Mucosa of rectum (tissue), 2 donors: ENCODE data around the gene SCGB1C2.

Experiments used
- H3K27ac ChIP-seq, 2 donors: one replicate each; pipeline ENCODE4 v1.7.0; 2013; ENCODE audit warnings: inconsistent platforms in 2 of 2, low read depth in 2 of 2, low read length in 2 of 2
- H3K27me3 ChIP-seq, 2 donors: one replicate each; pipeline ENCODE4 v1.7.0; 2013; ENCODE audit warnings: low read length in 2 of 2; ENCODE audit not compliant: control insufficient read depth in 2 of 2, insufficient read depth in 2 of 2
- H3K36me3 ChIP-seq, 2 donors: one replicate each; pipeline ENCODE4 v1.7.0; 2013; ENCODE audit warnings: low read length in 2 of 2; ENCODE audit not compliant: control insufficient read depth in 2 of 2, insufficient read depth in 2 of 2
- H3K4me1 ChIP-seq, 2 donors: one replicate each; pipeline ENCODE4 v1.7.0; 2013; ENCODE audit warnings: low read length in 2 of 2, mild to moderate bottlenecking in 1 of 2; ENCODE audit not compliant: control insufficient read depth in 2 of 2, insufficient read depth in 2 of 2
- H3K4me3 ChIP-seq, 2 donors: one replicate each; pipeline ENCODE4 v1.7.0; 2013; ENCODE audit warnings: low read length in 2 of 2
- H3K9ac ChIP-seq, 2 donors: one replicate each; pipeline ENCODE4 v1.7.0; 2013; ENCODE audit warnings: low read length in 2 of 2, low read depth in 1 of 2, mild to moderate bottlenecking in 1 of 2
- H3K9me3 ChIP-seq, 2 donors: one replicate each; pipeline ENCODE4 v1.7.0; 2013; ENCODE audit warnings: low read length in 2 of 2; ENCODE audit not compliant: control insufficient read depth in 2 of 2
- donor health status: healthy.
- donor health status: Normal muscosa, but diverticular disease.

SCGB1C2 gene

GRCh38 chr17:149231-149630 lies 11.9 kb downstream of the SCGB1C2 start:
- no peaks in the 10 kb centered on the region for H3K27me3 ChIP-seq
- no peaks in the 10 kb centered on the region for H3K36me3 ChIP-seq
- H3K4me3 ChIP-seq, result no peak overlapping the region
- no peaks in the 10 kb centered on the region for H3K9me3 ChIP-seq
- no peak overlapping the region for H3K27ac ChIP-seq
- no peak overlapping the region for H3K9ac ChIP-seq
- H3K4me1 ChIP-seq, result no peaks in the 10 kb centered on the region

GRCh38 chr17:149897-150584 lies 12.7 kb downstream of the SCGB1C2 start:
- Histone ChIP-seq H3K9me3 (no peaks in the 10 kb centered on the region), H3K9ac (no peak overlapping the region), H3K27me3 (no peaks in the 10 kb centered on the region), H3K4me1 (no peaks in the 10 kb centered on the region), H3K36me3 (no peaks in the 10 kb centered on the region), H3K27ac (no peak overlapping the region), H3K4me3 (no peak overlapping the region)

GRCh38 chr17:151004-151403 lies 13.6 kb downstream of the SCGB1C2 start:
- Histone ChIP-seq H3K9me3 (no peaks in the 10 kb centered on the region), H3K9ac (no peak overlapping the region), H3K27ac (no peak overlapping the region), H3K36me3 (no peaks in the 10 kb centered on the region), H3K27me3 (no peaks in the 10 kb centered on the region), H3K4me3 (no peak overlapping the region), H3K4me1 (no peaks in the 10 kb centered on the region)

GRCh38 chr17:151886-152859 lies 14.8 kb downstream of the SCGB1C2 start:
- no peaks in the 10 kb centered on the region for H3K4me1 ChIP-seq
- H3K4me3 ChIP-seq, result no peak overlapping the region
- no peaks in the 10 kb centered on the region for H3K9me3 ChIP-seq
- H3K36me3 ChIP-seq, result no peaks in the 10 kb centered on the region
- no peak overlapping the region for H3K9ac ChIP-seq
- H3K27ac ChIP-seq, result no peak overlapping the region
- H3K27me3 ChIP-seq, result no peaks in the 10 kb centered on the region

GRCh38 chr17:152860-153420 lies 15.6 kb downstream of the SCGB1C2 start:
- Histone ChIP-seq H3K36me3 (no peaks in the 10 kb centered on the region), H3K4me3 (no peak overlapping the region), H3K27me3 (no peaks in the 10 kb centered on the region), H3K9me3 (no peaks in the 10 kb centered on the region), H3K4me1 (no peaks in the 10 kb centered on the region), H3K9ac (no peak overlapping the region), H3K27ac (no peak overlapping the region)

- H3K36me3 ChIP-seq, result no peaks in the 10 kb centered on the region
- no peak overlapping the region for H3K4me3 ChIP-seq
- H3K4me1 ChIP-seq, result no peaks in the 10 kb centered on the region
- H3K9ac ChIP-seq, result no peak overlapping the region
- H3K27ac ChIP-seq, result no peak overlapping the region
- no peaks in the 10 kb centered on the region for H3K27me3 ChIP-seq
- no peaks in the 10 kb centered on the region for H3K9me3 ChIP-seq
Observed at GRCh38 chr17:153851-154250, 16.5 kb downstream of the SCGB1C2 start.

- no peaks in the 10 kb centered on the region for H3K36me3 ChIP-seq
- no peak overlapping the region for H3K9ac ChIP-seq
- H3K27me3 ChIP-seq, result no peaks in the 10 kb centered on the region
- no peak overlapping the region for H3K27ac ChIP-seq
- no peaks in the 10 kb centered on the region for H3K9me3 ChIP-seq
- H3K4me1 ChIP-seq, result no peaks in the 10 kb centered on the region
- no peak overlapping the region for H3K4me3 ChIP-seq
Observed at GRCh38 chr17:155576-155975, 18.2 kb downstream of the SCGB1C2 start.

GRCh38 chr17:156094-156621 lies 18.8 kb downstream of the SCGB1C2 start:
- Histone ChIP-seq H3K36me3 (no peaks in the 10 kb centered on the region), H3K4me1 (no peaks in the 10 kb centered on the region), H3K4me3 (no peak overlapping the region), H3K9ac (no peak overlapping the region), H3K9me3 (no peaks in the 10 kb centered on the region), H3K27ac (no peak overlapping the region), H3K27me3 (no peaks in the 10 kb centered on the region)

GRCh38 chr17:156946-157345 lies 19.6 kb downstream of the SCGB1C2 start:
- Histone ChIP-seq H3K9me3 (no peaks in the 10 kb centered on the region), H3K27me3 (no peaks in the 10 kb centered on the region), H3K9ac (no peak overlapping the region), H3K27ac (no peak overlapping the region), H3K36me3 (no peaks in the 10 kb centered on the region), H3K4me3 (no peak overlapping the region), H3K4me1 (no peaks in the 10 kb centered on the region)

- Histone ChIP-seq H3K4me1 (no peaks in the 10 kb centered on the region), H3K9ac (no peak overlapping the region), H3K27ac (no peak overlapping the region), H3K4me3 (no peak overlapping the region), H3K9me3 (no peaks in the 10 kb centered on the region), H3K36me3 (no peaks in the 10 kb centered on the region), H3K27me3 (no peaks in the 10 kb centered on the region)
Observed at GRCh38 chr17:157901-158300, 20.5 kb downstream of the SCGB1C2 start.
